Endometrial microvascular endothelial cells (primary cell): ENCODE measurements around the gene TMEM271. TPM values are rescaled to one million over a fixed set of nuclear protein-coding genes. Genes with fewer than 3 reads are reported as not detected.

ENCODE experiments used
- in situ Hi-C: cut with HindIII; loops from 2 replicates; pipeline ENCODE4 v1.10.0; 2017; ENCODE audit warnings: low sequenced_read_pairs, low pct_unique_long_range_greater_than_20kb; ENCODE audit errors: inconsistent ontology term
- total RNA-seq: library from RNA; depleted of rRNA; stranded (reverse); fragments of >200 nt; gene quantifications from one replicate; pipeline ENCODE4 v1.2.3, GENCODE V29; 2015; ENCODE audit errors: inconsistent ontology term

The TMEM271 gene
- total RNA-seq, 1 donor from 2014 or later: not detected

DNA sequence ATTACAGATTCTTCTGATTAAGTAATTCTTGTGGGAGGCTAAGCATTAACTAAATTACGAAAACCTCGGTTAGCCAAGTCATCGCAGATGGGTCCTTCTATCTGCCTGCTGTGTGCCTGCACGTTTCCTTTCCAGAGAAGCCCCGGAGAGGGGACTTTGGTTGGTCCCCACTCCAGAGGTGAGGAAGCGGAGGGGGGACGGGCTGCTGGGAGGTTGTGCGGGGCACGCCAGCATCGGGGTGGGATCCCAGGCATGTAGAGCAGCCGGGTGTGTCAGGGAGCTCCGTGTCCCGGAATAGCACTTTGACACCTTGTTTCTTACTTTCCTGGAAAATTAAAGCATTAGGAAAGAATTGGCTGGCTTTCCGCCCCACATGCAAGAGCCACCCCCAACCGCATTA lies 50.4 kb downstream of the TMEM271 start:
- in situ Hi-C loops: no loop called here

DNA sequence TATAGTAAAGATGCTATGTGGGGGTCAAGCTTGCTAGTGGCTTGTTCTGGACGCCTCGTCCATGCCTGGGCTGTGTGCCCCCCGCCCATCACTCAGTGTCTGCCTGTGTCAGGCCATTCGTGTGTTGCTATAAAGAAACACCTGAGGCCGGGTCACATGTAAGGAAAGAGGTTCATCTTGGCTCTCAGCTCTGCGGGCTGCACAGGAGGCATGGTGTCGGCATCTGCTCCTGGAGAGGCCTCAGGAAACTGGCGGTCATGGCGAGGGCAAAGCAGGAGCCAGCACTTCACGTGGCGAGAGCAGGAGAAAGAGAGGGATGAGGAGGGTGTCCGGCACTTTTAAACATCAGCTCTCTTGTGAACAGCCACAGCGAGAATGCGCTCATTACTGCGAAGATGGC lies 51.9 kb downstream of the TMEM271 start:
- in situ Hi-C loops: no loop called here

Other genes starting within 250 kb of the TMEM271 start
- gene ZNF141, start 238.5 kb downstream of the TMEM271 start, total RNA-seq: 3.7 TPM
- 10.6 TPM for gene ZNF721, start 77.1 kb downstream of the TMEM271 start, total RNA-seq
- 54.1 TPM for gene PIGG, start 77.1 kb downstream of the TMEM271 start, total RNA-seq
- gene PDE6B, start 49.3 kb upstream of the TMEM271 start, total RNA-seq: not detected
- gene ATP5ME, start 98.0 kb upstream of the TMEM271 start, total RNA-seq: 168 TPM
- 2.6 TPM for gene MYL5, start 98.2 kb upstream of the TMEM271 start, total RNA-seq
- gene SLC49A3, start 112.9 kb upstream of the TMEM271 start, total RNA-seq: 5.3 TPM
- gene PCGF3, start 129.5 kb upstream of the TMEM271 start, total RNA-seq: 42.6 TPM
- not detected for gene CPLX1, start 249.8 kb upstream of the TMEM271 start, total RNA-seq